Measurements from ENCODE around the gene ASB2. TPM values are rescaled to one million over a fixed set of nuclear protein-coding genes. Genes with fewer than 3 reads are reported as not detected.

Gene ASB2
- total RNA-seq, 1 donor from 2014 or later = 24.1 TPM

- H3K27ac ChIP-seq = no peak overlapping the region
- no peaks in the 10 kb centered on the region for H3K27me3 ChIP-seq
- TF ChIP-seq, protein P1, sequence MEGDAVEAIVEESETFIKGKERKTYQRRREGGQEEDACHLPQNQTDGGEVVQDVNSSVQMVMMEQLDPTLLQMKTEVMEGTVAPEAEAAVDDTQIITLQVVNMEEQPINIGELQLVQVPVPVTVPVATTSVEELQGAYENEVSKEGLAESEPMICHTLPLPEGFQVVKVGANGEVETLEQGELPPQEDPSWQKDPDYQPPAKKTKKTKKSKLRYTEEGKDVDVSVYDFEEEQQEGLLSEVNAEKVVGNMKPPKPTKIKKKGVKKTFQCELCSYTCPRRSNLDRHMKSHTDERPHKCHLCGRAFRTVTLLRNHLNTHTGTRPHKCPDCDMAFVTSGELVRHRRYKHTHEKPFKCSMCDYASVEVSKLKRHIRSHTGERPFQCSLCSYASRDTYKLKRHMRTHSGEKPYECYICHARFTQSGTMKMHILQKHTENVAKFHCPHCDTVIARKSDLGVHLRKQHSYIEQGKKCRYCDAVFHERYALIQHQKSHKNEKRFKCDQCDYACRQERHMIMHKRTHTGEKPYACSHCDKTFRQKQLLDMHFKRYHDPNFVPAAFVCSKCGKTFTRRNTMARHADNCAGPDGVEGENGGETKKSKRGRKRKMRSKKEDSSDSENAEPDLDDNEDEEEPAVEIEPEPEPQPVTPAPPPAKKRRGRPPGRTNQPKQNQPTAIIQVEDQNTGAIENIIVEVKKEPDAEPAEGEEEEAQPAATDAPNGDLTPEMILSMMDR (IDR thresholded peaks at IDR 0.05) = no peak
- TF ChIP-seq POLR2AphosphoS5 (IDR thresholded peaks at IDR 0.05; ENCODE audit: insufficient read depth in 1 of 2, low read depth in 1 of 2) = no peak
- TF ChIP-seq POLR2A (IDR thresholded peaks at IDR 0.05) = no peak
- no peaks in the 10 kb centered on the region for H3K9me3 ChIP-seq
- no peaks in the 10 kb centered on the region for H3K36me3 ChIP-seq
- intact Hi-C loops (cut with DNase I) = no loop called here
- H3K4me3 ChIP-seq = no peak overlapping the region
- no peak for DNase-seq (ENCODE audit: extremely low spot score in 2 of 2)
- H3K4me1 ChIP-seq = peaks cover 24% of the 10 kb centered on the region
Observed at GRCh38 chr14:93943052-93943451, 33.3 kb downstream of the ASB2 start.

DNA sequence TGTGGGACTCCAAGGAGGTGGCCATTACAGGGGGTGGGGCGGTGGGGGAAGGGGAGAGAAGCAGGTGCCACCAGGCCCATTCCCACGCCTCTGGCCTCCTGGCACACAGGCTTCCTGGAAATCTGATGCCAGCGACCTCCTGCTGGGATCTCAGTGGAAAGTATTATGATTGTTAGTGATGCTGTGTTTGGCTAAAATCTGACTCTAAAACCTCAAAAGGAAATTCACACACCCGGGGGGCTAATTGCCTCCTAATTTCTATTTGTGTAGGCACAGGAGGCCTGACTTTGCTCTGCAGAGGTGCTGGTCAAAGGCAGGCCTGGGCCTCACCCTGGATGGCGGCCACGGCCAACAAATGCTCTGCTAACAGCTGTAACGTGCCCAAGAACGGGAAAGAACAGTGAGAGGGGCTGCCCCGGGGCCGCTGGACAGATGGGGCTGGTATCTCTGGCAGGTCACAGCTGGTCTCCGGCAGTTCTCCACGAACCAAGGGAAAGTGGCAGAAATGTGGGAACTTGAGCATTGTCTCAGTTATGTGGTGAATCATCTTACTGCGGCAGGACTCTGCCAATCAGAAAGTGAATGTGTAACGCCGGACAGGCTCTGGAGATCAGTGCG is 35.0 kb downstream of the ASB2 start:
- DNase-seq (ENCODE audit: extremely low spot score in 2 of 2) = no peak
- intact Hi-C loops (cut with DNase I) = no loop called here
- Histone ChIP-seq H3K4me3 (no peak overlapping the region), H3K36me3 (no peaks in the 10 kb centered on the region), H3K9me3 (no peaks in the 10 kb centered on the region), H3K27ac (no peak overlapping the region), H3K4me1 (peaks cover 22% of the 10 kb centered on the region), H3K27me3 (no peaks in the 10 kb centered on the region)
- TF ChIP-seq POLR2A (IDR thresholded peaks at IDR 0.05) (no peak), POLR2AphosphoS5 (IDR thresholded peaks at IDR 0.05; ENCODE audit: insufficient read depth in 1 of 2, low read depth in 1 of 2) (no peak)
- TF ChIP-seq, protein P1 (IDR thresholded peaks at IDR 0.05) = no peak

- no peak for DNase-seq (ENCODE audit: extremely low spot score in 2 of 2)
- no peak overlapping the region for H3K27ac ChIP-seq
- no peak overlapping the region for H3K4me3 ChIP-seq
- no peaks in the 10 kb centered on the region for H3K27me3 ChIP-seq
- no peaks in the 10 kb centered on the region for H3K36me3 ChIP-seq
- H3K9me3 ChIP-seq = no peaks in the 10 kb centered on the region
- intact Hi-C loops (cut with DNase I) = no loop called here
- TF ChIP-seq POLR2A (IDR thresholded peaks at IDR 0.05) (no peak), POLR2AphosphoS5 (IDR thresholded peaks at IDR 0.05; ENCODE audit: insufficient read depth in 1 of 2, low read depth in 1 of 2) (no peak)
- TF ChIP-seq, protein P1 (IDR thresholded peaks at IDR 0.05) = no peak
- peaks cover 15% of the 10 kb centered on the region for H3K4me1 ChIP-seq
Observed at GRCh38 chr14:93940437-93940836, 35.9 kb downstream of the ASB2 start.

DNA sequence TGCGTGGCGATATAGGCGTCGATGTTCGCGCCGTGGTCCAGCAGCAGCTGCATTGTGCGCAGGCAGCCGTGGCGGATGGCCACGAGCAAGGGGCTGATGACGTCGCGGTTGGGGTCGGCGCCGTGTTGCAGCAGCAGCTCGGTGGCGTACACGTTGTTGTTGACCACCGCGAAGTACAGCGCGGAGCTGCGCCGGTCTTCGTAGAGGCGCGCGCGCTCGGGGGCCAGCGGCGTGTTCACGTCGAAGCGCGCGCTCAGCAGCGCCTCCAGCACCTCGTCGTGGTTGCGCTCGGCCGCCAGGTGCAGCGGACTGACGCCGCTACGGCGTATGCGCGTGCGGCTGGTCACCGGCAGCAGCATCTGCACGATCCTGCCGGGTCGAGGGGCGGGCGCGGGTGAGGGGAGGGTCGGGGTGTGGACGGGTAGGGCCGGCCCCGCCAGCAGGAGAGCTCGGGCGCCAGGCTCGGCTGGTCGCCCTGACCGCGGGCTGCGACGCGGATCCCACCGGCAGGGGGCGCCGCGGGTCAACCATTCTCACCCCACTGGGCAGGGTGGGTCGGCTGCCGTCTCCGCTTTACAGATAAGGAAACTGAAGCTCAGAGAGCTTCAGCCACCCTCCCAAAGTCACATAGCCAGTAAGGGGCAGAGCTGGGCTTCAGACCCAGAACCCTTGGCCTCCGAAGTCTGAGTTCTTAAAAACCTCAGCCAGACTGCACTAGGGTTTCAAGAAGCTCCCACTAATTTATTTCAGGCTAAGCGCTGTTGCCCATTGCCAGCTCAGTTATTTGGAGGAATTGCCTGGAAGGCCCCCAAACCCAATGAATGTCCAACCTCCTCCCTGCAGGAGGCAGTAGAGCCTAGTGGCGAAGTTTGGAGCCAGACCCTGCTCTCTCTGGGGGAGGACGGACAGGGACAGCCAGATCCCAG is 36.8 kb downstream of the ASB2 start:
- Histone ChIP-seq H3K36me3 (no peaks in the 10 kb centered on the region), H3K9me3 (no peaks in the 10 kb centered on the region), H3K27me3 (no peaks in the 10 kb centered on the region), H3K4me3 (peak overlapping the region; percentile 27 to 38), H3K4me1 (peaks cover 15% of the 10 kb centered on the region), H3K27ac (peak overlapping the region; percentile 4)
- DNase-seq (ENCODE audit: extremely low spot score in 2 of 2) = no peak
- TF ChIP-seq POLR2A (IDR thresholded peaks at IDR 0.05) = no peak
- TF ChIP-seq, protein P1 (IDR thresholded peaks at IDR 0.05) = peak; percentile 68 to 92 (median 85)
- intact Hi-C loops (cut with DNase I) = loop anchor here (2.0 kb wide), 1 partner anchor 61 kb away; no protein-coding TSS in a partner anchor
